Stimulated activated naive CD8-positive, alpha-beta T cell treated with anti-CD3 and anti-CD28 coated beads, Interleukin-15, Interleukin-2, amounts not matched to agents 100 ng/mL and 50 ng/mL, for 24 hours (primary cell): ENCODE results near the gene USP12.
"Not testable (repeated sequence)": the region's sequence is repeated elsewhere in the genome, so short reads cannot be mapped to it uniquely, and the experiment has no call there.

Experiments used
- H3K27ac Mint-ChIP-seq: one replicate; pipeline ENCODE4 v1.8.0; 2021; ENCODE audit warnings: mild to moderate bottlenecking, mixed read lengths
- H3K27me3 Mint-ChIP-seq: one replicate; pipeline ENCODE4 v1.8.0; 2021; ENCODE audit warnings: mixed read lengths
- H3K36me3 Mint-ChIP-seq: one replicate; pipeline ENCODE4 v1.8.0; 2021; ENCODE audit warnings: low read depth, mixed read lengths
- H3K4me1 Mint-ChIP-seq: one replicate; pipeline ENCODE4 v1.8.0; 2021; ENCODE audit warnings: low read depth, mixed read lengths
- H3K4me3 Mint-ChIP-seq: one replicate; pipeline ENCODE4 v1.8.0; 2021; ENCODE audit warnings: mild to moderate bottlenecking, mixed read lengths
- H3K9me3 Mint-ChIP-seq: one replicate; pipeline ENCODE4 v1.8.0; 2021; ENCODE audit warnings: mixed read lengths

USP12 gene

DNA sequence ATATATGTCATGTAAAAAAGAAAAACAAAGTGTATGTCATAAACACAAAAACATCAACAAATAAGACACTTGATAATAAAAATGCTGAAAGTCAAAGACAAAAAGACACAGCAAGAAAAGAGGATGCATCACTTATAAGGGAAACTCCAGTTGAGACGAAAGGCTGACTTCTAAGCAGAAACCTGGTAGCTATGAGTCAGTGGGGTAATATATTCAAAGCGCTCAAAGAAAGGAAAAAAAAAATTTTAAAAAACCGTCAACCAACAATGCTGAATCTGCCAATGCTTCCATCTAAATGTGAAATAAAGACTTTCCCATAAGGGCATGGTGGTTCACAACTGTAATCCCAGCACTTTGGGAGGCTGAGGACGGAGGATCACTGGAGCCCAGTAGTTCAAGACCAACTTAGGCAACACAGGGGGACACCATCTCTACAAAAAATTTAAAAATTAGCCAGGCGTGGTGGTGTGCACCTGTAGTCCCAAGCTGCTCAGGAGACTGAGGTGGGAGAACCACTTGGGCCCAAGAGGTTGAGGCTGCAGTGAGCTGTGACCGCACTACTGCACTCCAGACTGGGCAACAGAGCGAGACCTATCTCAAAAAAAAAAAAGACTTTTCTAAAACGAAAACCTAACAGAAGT is 24.0 kb downstream of the USP12 start:
- Mint-ChIP-seq H3K27me3 (no peaks in the 10 kb centered on the region), H3K4me1 (peaks cover 82% of the 10 kb centered on the region), H3K27ac (peak overlapping the region; percentile 93), H3K4me3 (no peak overlapping the region), H3K9me3 (peaks cover 4% of the 10 kb centered on the region), H3K36me3 (peaks cover 35% of the 10 kb centered on the region)

DNA sequence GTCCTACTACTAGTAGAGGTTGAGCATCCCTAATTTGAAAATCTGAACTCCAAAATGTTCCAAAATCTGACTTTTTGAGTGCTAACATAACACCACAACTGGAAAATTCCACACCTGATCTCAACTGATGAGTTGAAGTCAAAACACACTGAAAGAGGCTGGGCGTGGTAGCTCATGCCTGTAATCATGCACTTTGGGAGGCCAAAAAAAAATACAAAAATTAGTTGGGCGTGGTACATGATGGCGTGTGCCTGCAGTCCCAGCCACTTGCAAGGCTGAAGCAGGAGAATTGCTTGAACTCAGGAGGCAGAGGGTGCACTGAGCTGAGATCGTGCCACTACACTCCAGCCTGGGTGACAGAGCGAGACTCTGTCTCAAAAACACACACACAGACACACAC is 29.9 kb downstream of the USP12 start:
- peaks cover 43% of the 10 kb centered on the region for H3K36me3 Mint-ChIP-seq
- peaks cover 9% of the 10 kb centered on the region for H3K9me3 Mint-ChIP-seq
- no peaks in the 10 kb centered on the region for H3K27me3 Mint-ChIP-seq
- H3K27ac Mint-ChIP-seq: no peak overlapping the region
- H3K4me1 Mint-ChIP-seq: peaks cover 72% of the 10 kb centered on the region
- no peak overlapping the region for H3K4me3 Mint-ChIP-seq

- not testable (repeated sequence) for H3K4me3 Mint-ChIP-seq, H3K27me3 Mint-ChIP-seq, H3K9me3 Mint-ChIP-seq, H3K27ac Mint-ChIP-seq
- H3K36me3 Mint-ChIP-seq: peaks cover 43% of the 10 kb centered on the region
- peaks cover 66% of the 10 kb centered on the region for H3K4me1 Mint-ChIP-seq
Observed at GRCh38 chr13:27141159-27141558, 30.5 kb downstream of the USP12 start.

DNA sequence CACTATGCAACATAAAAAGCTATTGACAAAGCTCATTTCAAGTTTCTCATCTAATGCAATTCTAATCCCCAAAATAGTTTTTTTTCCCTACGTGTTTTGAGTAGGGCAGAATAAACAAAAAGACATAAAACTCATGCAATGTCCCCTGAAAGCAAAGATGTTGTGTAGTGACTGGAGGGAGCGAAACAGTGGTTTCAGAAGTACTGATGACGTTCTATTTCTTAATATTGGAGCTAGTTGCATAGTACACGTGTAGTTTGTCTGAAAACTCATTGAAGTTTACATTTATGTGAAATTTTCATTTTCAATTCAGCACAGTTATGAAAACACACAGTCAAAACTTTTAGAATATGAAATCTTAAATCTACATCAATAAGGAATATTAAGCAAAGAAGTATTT is 31.6 kb downstream of the USP12 start:
- no peak overlapping the region for H3K4me3 Mint-ChIP-seq
- H3K27me3 Mint-ChIP-seq: no peaks in the 10 kb centered on the region
- H3K27ac Mint-ChIP-seq: no peak overlapping the region
- peaks cover 39% of the 10 kb centered on the region for H3K36me3 Mint-ChIP-seq
- peaks cover 61% of the 10 kb centered on the region for H3K4me1 Mint-ChIP-seq
- peaks cover 9% of the 10 kb centered on the region for H3K9me3 Mint-ChIP-seq

- H3K4me1 Mint-ChIP-seq: peaks cover 64% of the 10 kb centered on the region
- H3K27ac Mint-ChIP-seq: no peak overlapping the region
- no peaks in the 10 kb centered on the region for H3K27me3 Mint-ChIP-seq
- peaks cover 38% of the 10 kb centered on the region for H3K36me3 Mint-ChIP-seq
- peaks cover 9% of the 10 kb centered on the region for H3K9me3 Mint-ChIP-seq
- H3K4me3 Mint-ChIP-seq: no peak overlapping the region
Observed at GRCh38 chr13:27139565-27139964, 32.0 kb downstream of the USP12 start.

GRCh38 chr13:27138457-27139093 is 33.0 kb downstream of the USP12 start:
- Mint-ChIP-seq H3K27me3 (no peaks in the 10 kb centered on the region), H3K27ac (no peak overlapping the region), H3K9me3 (peaks cover 7% of the 10 kb centered on the region), H3K4me1 (peaks cover 70% of the 10 kb centered on the region), H3K36me3 (peaks cover 35% of the 10 kb centered on the region), H3K4me3 (no peak overlapping the region)

DNA sequence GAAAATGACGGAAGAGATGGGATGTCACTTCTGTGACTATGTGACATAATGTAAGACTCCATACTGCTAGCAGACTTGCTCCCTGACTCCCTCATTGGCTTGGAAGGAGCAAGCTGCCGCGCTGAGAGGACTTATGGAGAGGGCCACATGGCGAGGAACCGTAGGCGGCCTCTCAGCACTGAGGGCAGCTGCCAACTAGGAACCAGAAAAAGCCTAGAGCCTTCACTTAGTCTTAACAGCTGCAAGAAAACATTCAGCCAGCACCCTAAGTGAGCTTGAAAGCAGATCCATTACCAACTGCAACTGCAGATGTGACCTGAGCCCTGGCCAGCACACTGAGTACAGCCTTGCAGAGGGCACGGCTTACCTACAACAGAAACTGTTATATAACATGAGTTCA is 33.9 kb downstream of the USP12 start:
- no peak overlapping the region for H3K4me3 Mint-ChIP-seq
- H3K36me3 Mint-ChIP-seq: peaks cover 31% of the 10 kb centered on the region
- peaks cover 71% of the 10 kb centered on the region for H3K4me1 Mint-ChIP-seq
- peaks cover 5% of the 10 kb centered on the region for H3K9me3 Mint-ChIP-seq
- peak overlapping the region; percentile 14 for H3K27ac Mint-ChIP-seq
- no peaks in the 10 kb centered on the region for H3K27me3 Mint-ChIP-seq

DNA sequence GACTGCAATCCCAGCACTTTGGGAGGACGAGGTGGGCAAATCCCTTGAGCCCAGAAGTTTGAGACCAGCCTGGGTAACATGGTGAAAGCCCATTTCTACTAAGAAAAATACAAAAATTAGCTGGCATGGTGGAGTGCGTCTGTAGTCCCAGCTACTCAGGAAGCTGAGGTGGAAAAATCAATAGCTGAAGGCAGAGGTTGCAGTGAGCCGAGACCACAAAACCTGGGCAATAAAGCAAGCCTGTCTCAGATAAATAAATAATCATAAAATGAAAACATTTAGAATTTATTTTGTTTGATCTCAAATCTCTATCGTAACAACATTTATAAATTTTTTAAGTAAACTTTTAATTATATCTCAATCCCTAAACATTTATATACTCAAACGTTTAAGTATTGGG is 36.6 kb downstream of the USP12 start:
- Mint-ChIP-seq H3K27ac (no peak overlapping the region), H3K9me3 (no peaks in the 10 kb centered on the region), H3K4me3 (no peak overlapping the region), H3K36me3 (peaks cover 31% of the 10 kb centered on the region), H3K4me1 (peaks cover 79% of the 10 kb centered on the region), H3K27me3 (no peaks in the 10 kb centered on the region)

- Mint-ChIP-seq H3K27ac (peak overlapping the region; percentile 79), H3K9me3 (no peaks in the 10 kb centered on the region), H3K4me3 (no peak overlapping the region), H3K27me3 (no peaks in the 10 kb centered on the region), H3K36me3 (peaks cover 34% of the 10 kb centered on the region), H3K4me1 (peaks cover 81% of the 10 kb centered on the region)
Observed at GRCh38 chr13:27133889-27134288, 37.7 kb downstream of the USP12 start.

- Mint-ChIP-seq H3K4me3 (peak overlapping the region; percentile 50), H3K9me3 (no peaks in the 10 kb centered on the region), H3K4me1 (peaks cover 81% of the 10 kb centered on the region), H3K27me3 (no peaks in the 10 kb centered on the region), H3K36me3 (peaks cover 38% of the 10 kb centered on the region), H3K27ac (peak overlapping the region; percentile 96)
Observed at GRCh38 chr13:27132538-27132937, 39.1 kb downstream of the USP12 start.

GRCh38 chr13:27131906-27132305 is 39.7 kb downstream of the USP12 start:
- peak overlapping the region; percentile 50 for H3K4me3 Mint-ChIP-seq
- H3K4me1 Mint-ChIP-seq: peaks cover 85% of the 10 kb centered on the region
- H3K27ac Mint-ChIP-seq: peak overlapping the region; percentile 96
- H3K27me3 Mint-ChIP-seq: no peaks in the 10 kb centered on the region
- peaks cover 41% of the 10 kb centered on the region for H3K36me3 Mint-ChIP-seq
- no peaks in the 10 kb centered on the region for H3K9me3 Mint-ChIP-seq

- Mint-ChIP-seq H3K27me3 (no peaks in the 10 kb centered on the region), H3K9me3 (no peaks in the 10 kb centered on the region), H3K4me1 (peaks cover 93% of the 10 kb centered on the region), H3K36me3 (peaks cover 45% of the 10 kb centered on the region), H3K27ac (peak overlapping the region; percentile 96), H3K4me3 (peak overlapping the region; percentile 62)
Observed at GRCh38 chr13:27130979-27131623, 40.5 kb downstream of the USP12 start.

DNA sequence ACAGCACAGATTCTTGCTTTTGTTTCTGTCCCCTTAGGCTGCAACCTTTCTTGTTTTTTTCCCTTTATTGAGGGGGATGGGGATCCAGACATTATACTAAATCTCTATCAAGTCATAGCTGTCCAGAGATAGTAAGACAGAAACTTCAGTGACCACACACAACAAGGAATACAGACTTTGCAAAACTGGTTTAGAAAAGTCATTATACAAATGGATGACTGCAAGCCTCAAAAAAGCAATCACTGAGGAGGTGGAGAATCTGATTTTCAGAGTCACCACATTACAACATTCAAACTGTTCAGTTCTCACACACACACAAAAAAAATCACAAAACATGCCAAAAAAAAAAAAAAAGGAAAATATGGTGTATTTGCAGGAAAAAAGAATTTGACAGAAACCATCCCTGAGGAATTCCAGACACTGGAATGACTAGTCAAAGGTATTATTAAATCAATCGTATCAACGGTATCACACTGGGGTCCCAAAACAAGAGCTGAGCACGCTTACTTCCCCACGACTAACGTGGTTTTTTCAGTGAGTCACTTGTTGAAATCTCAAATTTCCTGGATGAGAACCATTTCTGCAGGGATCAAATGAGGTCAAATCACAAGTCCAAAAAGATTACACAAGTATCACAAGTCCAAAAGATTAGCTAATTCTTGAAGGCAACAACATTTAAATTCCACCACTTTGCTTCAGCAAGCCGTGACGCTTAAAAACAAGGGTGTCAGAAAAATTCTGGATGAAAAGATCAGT is 41.2 kb downstream of the USP12 start:
- H3K9me3 Mint-ChIP-seq: no peaks in the 10 kb centered on the region
- peak overlapping the region; percentile 96 for H3K27ac Mint-ChIP-seq
- H3K4me1 Mint-ChIP-seq: peaks cover 92% of the 10 kb centered on the region
- H3K36me3 Mint-ChIP-seq: peaks cover 48% of the 10 kb centered on the region
- H3K4me3 Mint-ChIP-seq: peak overlapping the region; percentile 62
- no peaks in the 10 kb centered on the region for H3K27me3 Mint-ChIP-seq

DNA sequence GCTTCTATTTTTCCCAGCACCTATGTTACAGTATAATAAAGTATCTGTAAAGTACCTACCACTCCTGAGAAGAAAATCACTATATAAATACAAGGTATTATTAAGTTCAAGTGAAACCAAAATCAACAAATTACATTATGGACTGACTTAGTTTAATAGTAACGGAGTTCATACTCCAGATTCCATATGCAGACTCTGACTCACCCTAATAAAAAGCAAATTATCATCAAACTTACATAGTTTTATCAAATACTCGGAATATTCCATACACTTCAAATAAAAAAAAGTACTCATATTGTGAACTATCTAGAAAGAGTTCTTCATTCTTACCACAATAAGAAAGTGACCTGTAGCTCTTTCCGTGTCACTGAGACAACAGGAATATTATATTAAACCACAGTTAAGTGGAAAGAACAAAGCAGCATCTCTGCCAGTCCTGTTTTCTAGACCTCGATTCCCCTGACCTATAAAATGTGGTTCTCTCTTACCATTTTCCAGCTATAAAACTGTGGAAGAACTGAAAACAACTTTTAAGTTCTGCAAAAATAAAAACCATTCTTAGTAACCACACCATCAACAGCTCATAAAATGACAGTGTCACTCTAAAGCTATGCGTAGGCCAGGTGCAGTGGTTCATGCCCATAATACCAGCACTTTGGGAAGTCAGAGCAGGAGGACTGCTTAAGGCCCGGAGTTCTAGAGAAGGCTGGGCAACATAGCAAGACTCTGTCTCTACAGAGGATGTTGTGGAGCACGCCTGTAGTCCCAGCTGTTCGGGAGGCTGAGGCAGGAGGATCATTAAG is 42.6 kb downstream of the USP12 start:
- Mint-ChIP-seq H3K27ac (peak overlapping the region; percentile 87), H3K9me3 (peaks cover 3% of the 10 kb centered on the region), H3K4me1 (peaks cover 90% of the 10 kb centered on the region), H3K4me3 (peak overlapping the region; percentile 56), H3K36me3 (peaks cover 60% of the 10 kb centered on the region), H3K27me3 (no peaks in the 10 kb centered on the region)
